GM21786 (cell line): ENCODE results near the gene SMOC2.
"Not testable (repeated sequence)": the region's sequence is repeated elsewhere in the genome, so short reads cannot be mapped to it uniquely, and the experiment has no call there.

Experiments used
- ATAC-seq: cut with Tn5 transposase; IDR thresholded peaks from one replicate; pipeline ENCODE4 v1.9.1; 2021; ENCODE audit not compliant: unreplicated experiment

SMOC2 gene

DNA sequence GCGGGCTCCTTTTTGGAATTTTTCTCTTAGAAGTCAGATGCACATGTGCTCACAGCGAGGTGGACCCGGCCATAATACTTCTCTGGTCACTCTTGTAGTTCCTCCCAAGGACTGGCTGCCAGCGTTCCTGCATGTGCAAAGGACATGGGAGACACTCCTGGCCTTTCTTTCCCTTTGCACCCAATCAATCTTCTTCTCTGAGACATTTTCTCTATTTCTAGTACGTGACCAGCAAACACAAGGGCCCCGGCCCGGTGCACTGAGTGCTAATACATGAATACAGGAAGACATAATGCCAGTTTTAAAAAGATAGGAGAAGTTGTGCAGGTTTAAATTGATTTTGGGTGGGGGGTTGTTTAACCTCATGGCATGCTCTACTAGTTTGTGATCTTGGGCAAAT is 233.6 kb downstream of the SMOC2 start:
- ATAC-seq, result no peak

DNA sequence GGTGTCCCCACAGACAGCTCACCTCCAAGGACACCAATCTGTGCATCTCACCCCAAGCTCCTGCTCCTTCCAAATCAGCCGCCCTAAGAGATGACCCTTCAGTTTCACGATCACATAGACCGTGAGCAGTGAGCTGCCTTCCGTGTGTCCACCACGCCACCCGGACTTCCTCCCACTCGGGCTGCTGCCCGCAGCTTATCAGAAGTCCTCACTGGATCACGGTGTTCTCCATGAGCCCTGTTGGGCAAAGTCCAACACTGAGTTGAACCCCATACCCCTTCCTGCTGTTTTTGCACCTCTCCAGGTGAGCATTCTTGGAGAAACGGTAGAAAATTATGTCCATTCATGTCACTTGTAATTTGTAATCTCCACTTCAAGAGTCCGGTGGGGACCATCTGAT is 234.4 kb downstream of the SMOC2 start:
- no peak for ATAC-seq

DNA sequence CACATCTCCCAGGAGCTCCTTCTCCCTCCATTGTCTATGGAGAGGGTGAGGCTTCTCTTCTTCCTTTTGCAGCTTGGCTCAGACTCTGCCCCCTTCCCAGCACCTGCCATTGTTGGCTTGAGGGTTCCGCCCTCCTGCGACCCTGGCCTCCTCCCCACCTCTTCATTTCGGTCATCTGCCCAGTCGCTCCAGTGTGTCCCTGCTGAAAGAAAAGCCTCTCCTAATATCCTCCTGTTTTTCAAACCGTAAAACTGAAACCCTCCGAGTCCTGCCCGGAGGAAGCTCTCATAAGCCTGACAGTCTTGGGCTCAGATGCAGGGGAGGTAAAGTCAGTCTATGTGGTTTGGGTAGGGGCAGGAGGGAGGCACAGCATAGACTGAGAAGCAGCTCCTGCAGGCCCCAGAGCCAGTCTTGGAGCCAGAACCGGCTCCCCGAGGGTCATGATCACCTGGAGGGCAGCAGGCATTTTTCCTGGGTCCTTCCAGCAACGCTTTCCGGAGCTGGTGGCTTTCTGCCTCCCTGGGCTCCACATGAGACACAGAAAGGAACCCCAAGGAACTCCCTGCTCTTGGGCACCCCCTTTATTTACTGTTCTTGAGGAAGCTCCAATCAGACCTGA is 235.1 kb downstream of the SMOC2 start:
- ATAC-seq, result no peak

DNA sequence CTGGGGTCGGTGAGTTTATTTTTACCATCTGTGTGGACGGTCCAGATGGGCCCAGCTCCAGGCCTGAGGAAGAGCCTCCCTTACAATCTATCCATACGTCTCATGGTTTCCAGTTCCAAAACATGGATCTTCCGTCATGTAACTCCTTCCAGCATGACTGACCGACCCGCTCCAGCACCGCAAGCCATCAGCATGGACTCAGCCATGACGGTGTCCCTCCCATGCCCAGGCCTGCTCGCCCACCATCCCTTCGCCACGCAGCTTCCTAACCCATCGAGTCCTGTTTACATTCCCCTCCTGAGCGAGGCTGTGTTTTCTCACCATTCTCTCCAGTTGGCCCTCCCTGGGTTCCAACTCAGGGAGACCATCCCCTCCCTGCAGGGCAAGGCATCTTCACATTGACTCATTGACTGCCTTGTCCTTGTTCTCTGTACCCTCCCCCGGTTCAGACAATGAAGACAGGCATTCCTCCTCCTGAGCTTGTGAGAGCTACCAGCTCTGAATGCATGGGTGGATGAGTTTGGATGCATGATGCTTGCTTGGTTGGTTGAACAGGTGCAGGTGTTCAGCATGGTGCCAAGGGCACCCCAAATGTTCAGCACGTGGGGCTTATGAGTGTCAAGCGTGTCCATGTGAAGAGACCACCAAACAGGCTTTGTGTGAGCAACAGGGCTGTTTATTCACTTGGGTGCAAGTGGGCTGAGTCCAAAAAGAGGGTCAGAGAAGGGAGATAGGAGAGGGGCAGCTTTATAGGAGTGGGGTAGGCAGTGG is 235.8 kb downstream of the SMOC2 start:
- ATAC-seq, result no peak

DNA sequence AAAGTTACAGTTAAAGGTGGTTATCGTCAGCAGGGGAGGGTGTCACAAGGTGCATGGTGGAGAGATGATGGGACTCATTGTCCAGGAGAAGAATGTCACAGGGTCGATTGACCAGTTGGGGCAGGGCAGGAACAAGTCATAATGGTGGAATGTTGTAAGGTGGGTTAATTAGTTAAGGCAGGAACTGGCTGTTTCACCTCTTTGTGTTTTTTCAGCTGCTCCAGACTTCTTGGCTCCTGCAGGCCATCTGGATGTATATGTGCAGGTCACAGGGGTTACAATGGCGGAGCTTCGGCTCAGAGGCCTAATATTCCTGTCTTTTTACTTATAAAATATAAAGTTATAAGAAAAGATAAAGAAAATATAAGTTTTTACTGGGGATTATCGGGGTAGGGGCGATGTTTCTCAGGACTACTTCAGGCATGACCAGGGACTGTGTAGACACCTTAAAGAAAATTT is 236.4 kb downstream of the SMOC2 start:
- not testable (repeated sequence) for ATAC-seq

- no peak for ATAC-seq
Observed at GRCh38 chr6:168678077-168678476, 237.1 kb downstream of the SMOC2 start.

DNA sequence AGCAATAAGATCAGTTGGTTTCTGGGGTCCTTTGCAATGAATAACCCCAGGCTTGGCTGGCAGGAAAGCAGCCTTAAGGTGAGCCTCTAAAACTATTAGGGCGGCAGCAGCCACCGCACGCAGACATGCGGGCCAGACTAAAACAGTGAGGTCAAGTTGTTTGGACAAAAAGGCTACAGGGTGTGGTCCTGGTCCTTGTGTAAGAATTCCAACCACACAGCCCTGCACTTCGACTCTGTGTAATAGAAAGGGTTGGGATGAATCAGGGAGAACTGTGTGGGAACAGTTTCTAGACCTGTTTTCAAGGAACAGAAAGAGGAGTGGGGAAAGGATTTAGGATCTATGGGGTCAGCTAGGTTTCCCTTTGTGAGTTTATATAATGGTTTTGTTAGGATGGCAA is 237.6 kb downstream of the SMOC2 start:
- no peak for ATAC-seq

DNA sequence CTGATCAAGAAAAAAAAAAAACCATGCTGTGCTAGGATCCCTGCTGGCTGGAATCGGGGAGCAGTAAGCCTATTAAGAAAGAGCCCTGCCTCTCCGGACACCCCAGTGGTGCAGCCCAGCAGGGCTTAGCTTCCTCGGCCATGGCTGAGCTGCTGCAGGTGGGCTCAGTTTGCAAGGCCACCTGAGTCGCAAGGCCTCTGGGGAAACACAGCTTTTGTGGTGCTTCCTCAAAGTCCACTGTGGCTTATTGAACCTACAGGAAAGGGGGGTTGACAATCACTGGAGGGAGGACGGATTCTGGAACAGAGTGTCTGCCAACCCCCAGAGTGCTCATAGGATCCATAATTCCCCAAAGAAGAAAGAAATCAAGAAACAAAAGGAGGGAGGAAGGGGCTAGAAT is 240.8 kb downstream of the SMOC2 start:
- no peak for ATAC-seq

DNA sequence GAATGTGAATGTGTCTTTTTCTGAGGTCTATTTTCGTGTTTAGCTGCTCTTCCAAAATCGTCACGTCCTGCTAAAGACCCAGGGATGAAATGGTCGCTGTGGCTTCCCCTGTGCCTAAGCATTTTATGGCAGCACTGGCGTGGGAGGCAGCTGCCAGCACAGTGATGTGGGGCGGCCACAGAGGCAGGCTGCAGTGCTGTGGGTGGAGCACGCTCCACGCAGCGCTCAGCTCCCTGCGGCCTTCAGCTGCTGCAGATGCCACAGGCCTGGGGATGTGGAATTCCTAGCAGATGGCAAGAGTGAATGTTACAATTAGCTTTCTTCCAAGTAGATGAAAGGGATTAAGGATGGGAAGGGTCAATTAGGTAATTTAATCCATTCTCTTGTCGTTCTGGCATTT is 242.6 kb downstream of the SMOC2 start:
- no peak for ATAC-seq

- no peak for ATAC-seq
Observed at GRCh38 chr6:168684471-168684870, 243.5 kb downstream of the SMOC2 start.

- no peak for ATAC-seq
Observed at GRCh38 chr6:168684906-168685305, 243.9 kb downstream of the SMOC2 start.

DNA sequence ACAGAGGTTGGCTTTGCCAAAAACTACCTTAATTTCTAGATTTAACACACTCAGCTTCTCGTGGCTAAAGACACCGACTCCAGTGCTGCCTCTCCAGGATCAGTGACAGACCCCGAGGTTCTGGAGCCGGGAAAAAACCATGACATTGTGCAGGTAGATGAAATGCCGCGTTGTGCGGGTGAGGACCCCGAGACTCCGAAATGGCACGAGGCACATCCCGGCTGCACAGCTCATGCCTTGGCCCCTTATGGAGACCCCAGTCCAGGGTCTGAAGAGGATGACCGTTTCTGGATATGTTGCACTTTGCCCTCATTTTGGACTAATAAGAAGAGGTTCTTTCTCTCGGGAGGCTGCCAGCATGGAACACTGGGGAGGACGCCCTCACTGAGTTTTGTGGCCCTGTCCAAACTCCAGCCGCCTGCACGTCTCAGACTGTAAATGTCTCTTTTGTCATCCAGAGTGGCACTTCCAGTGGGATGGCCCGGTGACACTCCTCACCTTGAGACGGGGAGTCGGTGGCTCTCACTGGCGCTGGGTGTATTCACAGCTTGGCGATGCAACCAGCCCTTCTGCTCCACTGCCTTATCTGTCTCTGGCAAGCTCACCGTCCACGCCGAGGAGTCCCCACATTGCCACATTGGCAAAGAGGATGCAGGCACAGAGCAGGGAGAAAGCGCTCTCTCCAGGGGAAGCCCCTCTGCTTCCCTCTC is 245.2 kb downstream of the SMOC2 start:
- ATAC-seq, result no peak

- ATAC-seq, result no peak
Observed at GRCh38 chr6:168686831-168687730, 246.1 kb downstream of the SMOC2 start.

DNA sequence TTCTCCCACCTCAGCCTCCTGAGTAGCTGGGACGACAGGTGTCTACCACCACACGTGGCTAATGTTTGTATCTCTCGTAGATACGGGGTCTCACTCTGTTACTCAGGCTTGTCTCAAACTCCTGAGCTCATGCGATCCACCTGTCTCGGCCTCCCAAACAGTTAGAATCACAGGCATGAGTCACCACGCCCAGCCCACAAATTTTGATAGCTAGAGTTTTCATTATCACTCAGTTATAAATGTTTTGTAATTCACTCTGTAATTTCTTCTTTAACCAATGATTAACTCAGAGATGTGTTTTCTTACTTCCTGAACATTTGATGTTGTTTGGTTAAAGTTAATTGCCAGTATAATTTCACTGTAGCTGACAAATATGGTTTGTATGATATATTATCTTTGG is 249.3 kb downstream of the SMOC2 start:
- no peak for ATAC-seq

- no peak for ATAC-seq
Observed at GRCh38 chr6:168691774-168692173, 250.8 kb downstream of the SMOC2 start.

DNA sequence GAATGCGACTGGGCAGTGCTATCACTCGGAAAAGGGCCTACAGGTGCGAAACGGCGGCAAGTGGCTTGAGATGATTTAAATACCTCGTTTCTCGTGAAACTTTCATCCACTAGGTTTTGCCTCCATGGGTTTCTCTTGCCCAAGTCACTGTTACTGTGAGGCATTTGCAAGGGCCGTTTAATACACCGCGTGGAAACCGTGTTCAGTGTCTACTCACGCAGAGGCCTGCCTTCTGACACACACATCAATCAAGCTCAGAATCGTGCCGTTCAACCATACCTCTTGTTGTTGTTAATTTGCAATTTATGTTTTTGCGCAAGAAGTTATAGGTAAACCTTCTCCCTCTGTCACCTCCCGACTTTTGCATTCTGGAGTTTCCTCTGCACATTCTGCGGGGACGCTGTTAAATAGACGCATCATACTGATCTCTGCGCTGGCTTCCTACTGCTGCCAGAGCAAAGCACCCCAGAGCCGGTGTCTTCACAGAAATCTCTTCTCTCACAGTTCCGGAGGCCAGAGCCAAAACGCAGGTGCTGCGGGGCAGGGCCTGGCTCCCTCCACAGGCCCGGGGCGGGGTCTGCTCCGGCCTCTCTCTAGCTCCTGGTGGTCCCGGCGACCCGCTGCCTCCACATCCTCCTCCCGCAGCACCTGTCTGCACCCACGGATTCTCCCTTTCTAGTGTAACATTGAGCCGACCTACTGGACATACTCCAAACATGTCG is 251.4 kb downstream of the SMOC2 start:
- no peak for ATAC-seq

GRCh38 chr6:168692915-168693257 is 251.9 kb downstream of the SMOC2 start:
- ATAC-seq, result not testable (repeated sequence)

DNA sequence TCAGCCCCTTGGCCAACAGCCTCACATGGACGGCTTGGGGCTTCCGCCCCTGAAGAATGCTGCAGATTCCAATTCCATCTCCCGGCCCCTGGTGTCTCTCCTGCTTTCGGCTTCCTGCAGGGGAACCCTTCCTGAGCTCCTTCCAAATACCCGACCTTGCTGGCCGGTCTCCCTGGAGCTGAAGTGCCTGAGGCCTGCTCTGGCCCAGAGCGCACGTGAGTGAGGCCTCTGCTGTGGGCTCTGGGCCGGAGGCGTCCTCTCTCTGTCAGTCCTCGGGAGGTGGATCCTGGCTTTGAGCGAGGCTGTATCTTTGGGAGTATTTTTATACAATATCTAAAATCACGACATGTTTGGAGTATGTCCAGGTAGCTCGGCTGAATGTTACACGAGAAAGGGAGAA is 253.8 kb downstream of the SMOC2 start:
- ATAC-seq, result not testable (repeated sequence)

DNA sequence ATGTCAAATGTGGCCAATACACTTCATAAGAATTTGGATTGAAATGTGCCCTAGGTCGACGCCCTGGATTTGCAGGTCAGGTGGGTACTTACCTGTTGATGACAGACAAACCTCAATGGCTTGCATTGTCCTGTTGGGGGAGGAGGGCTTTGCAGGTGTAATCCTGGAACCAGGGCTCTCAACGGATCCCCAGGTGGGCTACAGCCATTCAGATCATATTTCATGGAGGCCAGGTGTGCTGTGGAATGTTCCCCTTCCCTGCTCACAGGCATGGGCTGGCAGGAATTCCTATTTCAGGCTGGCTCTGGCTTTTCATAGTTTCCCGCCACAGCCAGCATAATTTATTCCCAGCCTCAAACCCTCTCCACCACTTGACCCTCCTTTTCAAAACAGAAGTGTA is 254.7 kb downstream of the SMOC2 start:
- no peak for ATAC-seq

- no peak for ATAC-seq
Observed at GRCh38 chr6:168698923-168699322, 257.9 kb downstream of the SMOC2 start.
